Osteoblast (primary cell): ENCODE results near the gene OR10C1. TPM values are rescaled to one million over a fixed set of nuclear protein-coding genes. Genes with fewer than 3 reads are reported as not detected.
"Not testable (repeated sequence)": the region's sequence is repeated elsewhere in the genome, so short reads cannot be mapped to it uniquely, and the experiment has no call there.

Source experiments
- DNase-seq: peaks from one replicate; pipeline ENCODE4 v3.0.0; 2011; ENCODE audit warnings: low spot score, mixed read lengths; ENCODE audit not compliant: insufficient read length; ENCODE audit errors: missing footprints
- H2AFZ ChIP-seq: 2 replicates; pipeline ENCODE4 v1.6.0; 2011; ENCODE audit warnings: mild to moderate bottlenecking, low read length
- H3K27ac ChIP-seq: 2 replicates; pipeline ENCODE4 v1.5.1; 2011; ENCODE audit warnings: mild to moderate bottlenecking, low read depth, low read length, moderate library complexity
- H3K27me3 ChIP-seq: 2 replicates; pipeline ENCODE4 v1.6.0; 2012; ENCODE audit warnings: mild to moderate bottlenecking, control low read depth, inconsistent platforms, low read length, moderate library complexity; ENCODE audit not compliant: insufficient read depth
- H3K36me3 ChIP-seq: 2 replicates; pipeline ENCODE4 v1.5.1; 2011; ENCODE audit warnings: mild to moderate bottlenecking, low read length, control low read depth, moderate library complexity; ENCODE audit not compliant: insufficient read depth
- H3K4me1 ChIP-seq: 2 replicates; pipeline ENCODE4 v1.5.1; 2011; ENCODE audit warnings: mild to moderate bottlenecking, low read length, control low read depth, moderate library complexity; ENCODE audit not compliant: insufficient read depth
- H3K4me2 ChIP-seq: 2 replicates; pipeline ENCODE4 v1.6.0; 2011; ENCODE audit warnings: mild to moderate bottlenecking, low read length; ENCODE audit not compliant: insufficient read depth
- H3K4me3 ChIP-seq: fragments of 200-600 bp; sonication (generic); 3 replicates; pipeline ENCODE4 v1.5.1; 2012; ENCODE audit warnings: mild to moderate bottlenecking, low read length, inconsistent platforms; ENCODE audit not compliant: insufficient read depth
- H3K79me2 ChIP-seq: 2 replicates; pipeline ENCODE4 v1.6.0; 2012; ENCODE audit warnings: mild to moderate bottlenecking, low read length, control low read depth, inconsistent platforms; ENCODE audit not compliant: insufficient read depth
- H3K9me3 ChIP-seq: 2 replicates; pipeline ENCODE4 v1.5.1; 2011; ENCODE audit warnings: low read depth, low read length, control low read depth
- H4K20me1 ChIP-seq: 2 replicates; pipeline ENCODE4 v1.6.0; 2012; ENCODE audit warnings: mild to moderate bottlenecking, low read length, control low read depth; ENCODE audit not compliant: insufficient read depth
- total RNA-seq: library from RNA; depleted of rRNA; stranded (reverse); fragments of >200 nt; gene quantifications from 2 replicates; pipeline ENCODE4 v1.2.3, GENCODE V29; 2012
- TF ChIP-seq, protein P1 (sequence below): IDR thresholded peaks from 2 replicates; pipeline ENCODE4 v1.5.1; 2011; ENCODE audit warnings: mild to moderate bottlenecking, low read depth, low read length, moderate library complexity; ENCODE audit errors: extremely low read depth

OR10C1 gene
- total RNA-seq, 1 donor, result not detected

DNA sequence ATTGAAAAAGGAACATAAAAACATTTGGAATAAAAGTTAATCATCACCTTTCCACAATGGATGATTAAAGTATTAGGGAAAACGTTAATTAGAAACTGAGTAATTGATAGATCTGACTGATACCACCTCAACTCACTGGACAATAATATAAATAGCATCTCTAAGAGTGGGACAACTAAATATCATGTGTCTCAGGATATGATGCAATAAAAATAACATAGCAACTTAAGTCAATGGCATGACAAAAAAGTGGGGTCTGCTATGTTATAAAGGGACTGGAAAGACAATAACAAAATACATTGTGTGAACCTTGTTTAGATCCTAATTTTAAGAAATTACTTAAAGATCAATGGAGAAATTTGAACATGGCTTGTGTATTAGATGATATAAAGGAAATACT is 14.0 kb upstream of the OR10C1 start:
- Histone ChIP-seq H3K27ac (no peak overlapping the region), H3K4me3 (no peak overlapping the region), H4K20me1 (no peaks in the 10 kb centered on the region), H3K4me2 (no peak overlapping the region), H3K79me2 (no peaks in the 10 kb centered on the region), H3K4me1 (no peaks in the 10 kb centered on the region), H3K9me3 (no peaks in the 10 kb centered on the region), H3K36me3 (no peaks in the 10 kb centered on the region), H3K27me3 (no peaks in the 10 kb centered on the region), H2AFZ (no peak overlapping the region)
- TF ChIP-seq, protein P1, sequence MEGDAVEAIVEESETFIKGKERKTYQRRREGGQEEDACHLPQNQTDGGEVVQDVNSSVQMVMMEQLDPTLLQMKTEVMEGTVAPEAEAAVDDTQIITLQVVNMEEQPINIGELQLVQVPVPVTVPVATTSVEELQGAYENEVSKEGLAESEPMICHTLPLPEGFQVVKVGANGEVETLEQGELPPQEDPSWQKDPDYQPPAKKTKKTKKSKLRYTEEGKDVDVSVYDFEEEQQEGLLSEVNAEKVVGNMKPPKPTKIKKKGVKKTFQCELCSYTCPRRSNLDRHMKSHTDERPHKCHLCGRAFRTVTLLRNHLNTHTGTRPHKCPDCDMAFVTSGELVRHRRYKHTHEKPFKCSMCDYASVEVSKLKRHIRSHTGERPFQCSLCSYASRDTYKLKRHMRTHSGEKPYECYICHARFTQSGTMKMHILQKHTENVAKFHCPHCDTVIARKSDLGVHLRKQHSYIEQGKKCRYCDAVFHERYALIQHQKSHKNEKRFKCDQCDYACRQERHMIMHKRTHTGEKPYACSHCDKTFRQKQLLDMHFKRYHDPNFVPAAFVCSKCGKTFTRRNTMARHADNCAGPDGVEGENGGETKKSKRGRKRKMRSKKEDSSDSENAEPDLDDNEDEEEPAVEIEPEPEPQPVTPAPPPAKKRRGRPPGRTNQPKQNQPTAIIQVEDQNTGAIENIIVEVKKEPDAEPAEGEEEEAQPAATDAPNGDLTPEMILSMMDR, result no peak
- DNase-seq, result no peak

DNA sequence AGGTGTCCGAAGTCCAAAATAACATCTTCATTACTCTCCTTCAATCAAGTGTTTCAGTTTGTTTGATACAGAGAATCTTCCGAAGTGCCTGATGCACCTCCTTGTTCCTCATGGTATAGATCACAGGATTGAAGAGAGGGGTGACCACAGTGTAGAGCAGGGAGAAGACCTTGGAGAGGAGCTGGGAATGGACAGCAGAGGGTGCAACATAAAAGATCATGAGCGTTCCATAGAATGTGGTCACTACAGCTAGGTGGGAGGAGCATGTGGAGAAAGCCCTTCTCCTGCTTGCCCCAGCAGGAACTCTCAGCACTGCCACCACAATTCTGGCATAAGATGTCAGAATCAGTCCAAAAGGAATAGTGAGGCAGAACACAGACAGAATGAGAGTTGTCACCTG is 12.5 kb upstream of the OR10C1 start:
- Histone ChIP-seq H3K9me3 (no peaks in the 10 kb centered on the region), H2AFZ (no peak overlapping the region), H4K20me1 (no peaks in the 10 kb centered on the region), H3K27ac (no peak overlapping the region), H3K27me3 (no peaks in the 10 kb centered on the region), H3K4me2 (no peak overlapping the region), H3K4me1 (no peaks in the 10 kb centered on the region), H3K4me3 (no peak overlapping the region), H3K36me3 (no peaks in the 10 kb centered on the region), H3K79me2 (no peaks in the 10 kb centered on the region)
- DNase-seq, result no peak
- TF ChIP-seq, protein P1, result no peak

DNA sequence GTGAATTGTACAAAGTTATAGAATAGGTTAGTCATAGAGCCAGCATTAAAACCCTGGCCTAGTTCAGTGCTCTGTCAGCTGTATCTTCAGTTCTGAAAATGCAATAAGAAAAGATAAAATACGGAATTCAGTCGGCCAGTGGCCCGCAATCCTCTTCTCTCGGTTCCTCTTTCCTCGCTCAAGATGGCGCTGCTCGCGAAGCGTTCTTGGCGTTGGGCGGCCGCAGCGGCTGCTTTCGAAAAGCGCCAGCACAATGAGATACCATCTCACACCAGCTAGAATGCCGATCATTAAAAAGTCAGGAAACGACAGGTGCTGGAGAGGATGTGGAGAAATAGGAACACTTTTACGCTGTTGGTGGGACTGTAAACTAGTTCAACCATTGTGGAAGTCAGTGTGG is 2.4 kb upstream of the OR10C1 start:
- not testable (repeated sequence) for H3K9me3 ChIP-seq, H3K4me3 ChIP-seq, H3K4me1 ChIP-seq, H3K27ac ChIP-seq, H3K4me2 ChIP-seq, H3K36me3 ChIP-seq, H2AFZ ChIP-seq, H3K79me2 ChIP-seq, H3K27me3 ChIP-seq, H4K20me1 ChIP-seq, DNase-seq

DNA sequence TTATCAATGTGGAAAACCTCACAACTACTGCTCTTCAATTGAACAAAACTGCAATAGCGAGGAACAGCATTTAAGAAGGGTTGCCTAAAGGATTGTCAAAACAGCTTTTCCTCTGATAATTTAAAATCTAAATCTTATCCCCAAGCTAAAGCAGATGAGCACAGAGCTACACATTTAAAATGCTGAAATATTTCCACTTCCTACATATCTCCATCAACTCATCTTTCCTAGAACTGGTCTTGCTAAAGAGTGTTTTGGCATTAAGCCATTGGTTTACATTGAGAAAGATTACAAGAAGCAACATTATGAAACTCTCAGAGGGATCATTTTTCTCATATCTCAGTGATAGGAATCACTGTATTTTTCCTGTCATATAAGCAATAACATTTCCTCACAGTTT is 3.6 kb downstream of the OR10C1 start:
- H3K36me3 ChIP-seq, result no peaks in the 10 kb centered on the region
- H3K79me2 ChIP-seq, result no peaks in the 10 kb centered on the region
- H3K27me3 ChIP-seq, result no peaks in the 10 kb centered on the region
- H3K4me1 ChIP-seq, result no peaks in the 10 kb centered on the region
- DNase-seq, result no peak
- no peak overlapping the region for H3K4me3 ChIP-seq
- H3K27ac ChIP-seq, result no peak overlapping the region
- no peak overlapping the region for H3K4me2 ChIP-seq
- TF ChIP-seq, protein P1, result no peak
- H2AFZ ChIP-seq, result no peak overlapping the region
- H3K9me3 ChIP-seq, result no peaks in the 10 kb centered on the region
- H4K20me1 ChIP-seq, result no peaks in the 10 kb centered on the region

DNA sequence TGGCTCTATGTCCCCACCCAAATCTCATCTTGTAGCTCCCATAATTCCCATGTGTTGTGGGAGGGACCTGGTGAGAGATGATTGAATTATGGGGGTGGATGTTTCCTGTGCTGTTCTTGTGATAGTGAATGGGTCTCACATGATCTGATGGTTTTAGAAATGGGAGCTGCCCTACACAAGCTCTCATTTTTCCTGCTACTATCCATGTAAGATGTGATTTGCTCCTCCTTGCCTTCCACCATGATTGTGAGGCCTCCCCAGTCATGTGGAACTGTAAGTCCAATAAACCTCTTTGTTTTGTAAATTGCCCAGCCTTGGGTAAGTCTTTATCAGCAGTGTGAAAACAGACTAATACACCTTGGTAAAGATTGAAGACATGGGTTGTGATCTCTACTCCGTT is 4.9 kb downstream of the OR10C1 start:
- not testable (repeated sequence) for H2AFZ ChIP-seq, H4K20me1 ChIP-seq, H3K27me3 ChIP-seq, H3K79me2 ChIP-seq, H3K27ac ChIP-seq, H3K9me3 ChIP-seq, H3K4me3 ChIP-seq, H3K4me1 ChIP-seq, H3K36me3 ChIP-seq, DNase-seq, H3K4me2 ChIP-seq
